HCT116 (cell line): Measurements from ENCODE around the gene MED13L. TPM values are rescaled to one million over a fixed set of nuclear protein-coding genes. Genes with fewer than 3 reads are reported as not detected.

Source experiments
- ATAC-seq: fragments of 200-7000 bp; cut with Tn5 transposase; 2 replicates; pipeline ENCODE4 v1.9.1; 2020; ENCODE audit warnings: mild to moderate bottlenecking, moderate library complexity
- BruUV-seq: library from RNA; stranded (reverse); fragments of 400-500 nt; replicated peaks from 2 replicates; lab custom pipeline; 2021; lab: Mats Ljungman, UMichigan
- CTCF ChIA-PET: fragments of 300-600 bp; sonication (Branson Sonifier 250); formaldehyde crosslinking; loops from one replicate; lab custom pipeline; 2021; ENCODE audit warnings: antibody characterized with exemption; lab: Charles Lee
- POLR2A ChIA-PET: fragments of 300-600, 350-600 bp; sonication (Branson Sonifier 250); formaldehyde crosslinking; loops from one replicate; lab custom pipeline; 2021; ENCODE audit warnings: antibody characterized with exemption; lab: Charles Lee
- RAD21 ChIA-PET, 2 experiments: fragments of 300-600 bp; sonication (Branson Sonifier 250); formaldehyde crosslinking; loops; one replicate each; lab custom pipeline; 2023; ENCODE audit warnings: low total read pairs in 2 of 2; ENCODE audit not compliant: uncharacterized antibody in 2 of 2, unreplicated experiment in 2 of 2, low non-redundant PET in 1 of 2; lab: Charles Lee
- DNase-seq: peaks from one replicate; pipeline ENCODE4 v3.0.0-alpha.2; 2010; ENCODE audit warnings: low read depth, low spot score
- H2AFZ ChIP-seq: fragments of 200-600 bp; shearing (Covaris generic), sonication (generic); 2 replicates; pipeline ENCODE4 v1.6.1; 2017; ENCODE audit warnings: low read depth, mixed run types, mixed read lengths, antibody characterized with exemption, low read length; ENCODE audit not compliant: poor library complexity, severe bottlenecking
- H3K27ac ChIP-seq: 2 replicates; pipeline ENCODE4 v1.5.1; 2012; ENCODE audit warnings: low read depth, low read length
- H3K27me3 ChIP-seq: fragments of 200-600 bp; sonication (generic); 2 replicates; pipeline ENCODE4 v1.6.1; 2016; ENCODE audit warnings: mixed run types, low read length, mixed read lengths; ENCODE audit not compliant: insufficient read depth
- H3K36me3 ChIP-seq, 2 experiments: fragments of 200-500 bp in 1 of 2; fragments of 200-600 bp in 1 of 2; sonication (Bioruptor generic) in 1 of 2; sonication (generic) in 1 of 2; 2 replicates each; pipeline versions ENCODE4 v1.5.1 to v1.6.1; 2014 to 2016; ENCODE audit warnings: low read length in 2 of 2, inconsistent platforms in 1 of 2, mixed read lengths in 1 of 2, mixed run types in 1 of 2; ENCODE audit not compliant: insufficient read depth in 2 of 2, control insufficient read depth in 1 of 2
- H3K4me1 ChIP-seq, 2 experiments: fragments of 200-600 bp in 1 of 2; sonication (generic) in 1 of 2; 2 replicates each; pipeline versions ENCODE4 v1.5.1 to v1.6.1; 2012 to 2017; ENCODE audit warnings: low read length in 2 of 2, inconsistent platforms in 1 of 2, mild to moderate bottlenecking in 1 of 2, mixed read lengths in 1 of 2, mixed run types in 1 of 2, moderate library complexity in 1 of 2; ENCODE audit not compliant: insufficient read depth in 2 of 2, control insufficient read depth in 1 of 2
- H3K4me2 ChIP-seq: fragments of 200-600 bp; sonication (generic); 2 replicates; pipeline ENCODE4 v1.6.1; 2017; ENCODE audit warnings: mixed run types, low read length, mixed read lengths
- H3K4me3 ChIP-seq, 2 experiments: fragments of 200-600 bp in 1 of 2; sonication (generic) in 1 of 2; replicated peaks in 1 of 2; 2 replicates each; pipeline ENCODE4 v1.5.1; 2011 to 2016; ENCODE audit warnings: low read length in 2 of 2, control low read depth in 1 of 2, low read depth in 1 of 2, mild to moderate bottlenecking in 1 of 2, mixed read lengths in 1 of 2, mixed run types in 1 of 2
- H3K79me2 ChIP-seq: fragments of 200-600 bp; sonication (generic); 2 replicates; pipeline ENCODE4 v1.6.1; 2017; ENCODE audit warnings: mild to moderate bottlenecking, mixed run types, low read length, moderate library complexity, mixed read lengths; ENCODE audit not compliant: insufficient read depth
- H3K9ac ChIP-seq: fragments of 200-600 bp; sonication (generic); 2 replicates; pipeline ENCODE4 v1.6.1; 2016; ENCODE audit warnings: low read length, mixed read lengths
- H3K9me2 ChIP-seq: fragments of 200-600 bp; sonication (generic), shearing (Covaris generic); 2 replicates; pipeline ENCODE4 v1.6.1; 2017; ENCODE audit warnings: mixed run types, mild to moderate bottlenecking, moderate library complexity; ENCODE audit not compliant: insufficient read depth
- H3K9me3 ChIP-seq, 2 experiments: fragments of 200-500 bp in 1 of 2; fragments of 200-600 bp in 1 of 2; sonication (Bioruptor generic) in 1 of 2; sonication (generic) in 1 of 2; 2 replicates each; pipeline ENCODE4 v1.6.1; 2014 to 2017; ENCODE audit warnings: low read length in 2 of 2, mixed read lengths in 2 of 2, inconsistent platforms in 1 of 2, low read depth in 1 of 2, mild to moderate bottlenecking in 1 of 2, mixed run types in 1 of 2, moderate library complexity in 1 of 2; ENCODE audit not compliant: control insufficient read depth in 1 of 2, insufficient read depth in 1 of 2
- H4K20me1 ChIP-seq: fragments of 200-600 bp; sonication (generic), shearing (Covaris generic); 2 replicates; pipeline ENCODE4 v1.6.1; 2017; ENCODE audit warnings: mixed run types, mild to moderate bottlenecking, moderate library complexity; ENCODE audit not compliant: insufficient read depth
- CBX3 ChIP-seq: IDR thresholded peaks from 2 replicates; pipeline ENCODE4 v1.6.1; 2012; ENCODE audit warnings: low read depth
- ELF1 ChIP-seq: IDR thresholded peaks from 2 replicates; pipeline ENCODE4 v1.6.1; 2012; ENCODE audit warnings: low read depth, borderline replicate concordance
- EZH2 ChIP-seq: fragments of 200-600 bp; sonication (generic); IDR thresholded peaks from 2 replicates; pipeline ENCODE4 v1.6.1; 2017; ENCODE audit warnings: antibody characterized with exemption, mixed run types
- EZH2phosphoT487 ChIP-seq: fragments of 200-600 bp; IDR thresholded peaks from 2 replicates; pipeline ENCODE4 v1.6.1; 2018; ENCODE audit warnings: antibody characterized with exemption, borderline replicate concordance
- POLR2A ChIP-seq: IDR thresholded peaks from 2 replicates; pipeline ENCODE4 v1.7.0; 2011; ENCODE audit warnings: borderline replicate concordance; ENCODE audit not compliant: insufficient read depth, insufficient read length; ENCODE audit errors: extremely low read depth
- POLR2AphosphoS5 ChIP-seq: IDR thresholded peaks from 2 replicates; pipeline ENCODE4 v1.6.1; 2011; ENCODE audit warnings: mild to moderate bottlenecking, low read depth, low read length, moderate library complexity
- SIN3A ChIP-seq: IDR thresholded peaks from 2 replicates; pipeline ENCODE4 v1.6.1; 2012; ENCODE audit warnings: low read depth
- TCF7L2 ChIP-seq: IDR thresholded peaks from 2 replicates; pipeline ENCODE4 v1.7.0; 2011; ENCODE audit warnings: borderline replicate concordance, inconsistent platforms; ENCODE audit not compliant: insufficient read depth, insufficient read length; ENCODE audit errors: extremely low read depth
- ZFX ChIP-seq: fragments of 450-650 bp; IDR thresholded peaks from 2 replicates; pipeline ENCODE4 v1.6.1; 2017
- ZNF274 ChIP-seq: fragments of 200-500 bp; sonication (Bioruptor generic); IDR thresholded peaks from 2 replicates; pipeline ENCODE4 v1.6.1; 2014; ENCODE audit warnings: mild to moderate bottlenecking, low read depth, low read length, inconsistent platforms
- intact Hi-C: fragments of 100-400 bp; cut with micrococcal nuclease; formaldehyde crosslinking; loops from 2 replicates; pipeline ENCODE4 v1.10.0; 2022
- total RNA-seq: library from RNA; stranded (reverse); gene quantifications from one replicate; pipeline ENCODE4 v1.2.1, GENCODE V29; 2021; ENCODE audit not compliant: unreplicated experiment
- TF ChIP-seq, protein P1 (sequence below): IDR thresholded peaks from 2 replicates; pipeline ENCODE4 v1.6.1; 2012
- TF ChIP-seq, protein P2 (sequence below): IDR thresholded peaks from 2 replicates; pipeline ENCODE4 v1.6.1; 2011; ENCODE audit warnings: mild to moderate bottlenecking, low read length, moderate library complexity; ENCODE audit not compliant: insufficient replicate concordance; ENCODE audit errors: extremely low read depth
- TF ChIP-seq, protein P3 (sequence below), 3 experiments: fragments of 200-600 bp in 1 of 3; sonication (generic) in 1 of 3; IDR thresholded peaks in 2 of 3; conservative IDR thresholded peaks in 1 of 3; 2 replicates each; pipeline ENCODE4 v1.5.1; 2012 to 2017; ENCODE audit warnings: low read depth in 2 of 3, low read length in 2 of 3, antibody characterized with exemption in 1 of 3, borderline replicate concordance in 1 of 3, control low read depth in 1 of 3, mild to moderate bottlenecking in 1 of 3, mixed read lengths in 1 of 3, mixed run types in 1 of 3, moderate library complexity in 1 of 3; ENCODE audit not compliant: insufficient read depth in 1 of 3

MED13L gene
- total RNA-seq, 1 experiment from 2014 or later = 176 TPM

DNA sequence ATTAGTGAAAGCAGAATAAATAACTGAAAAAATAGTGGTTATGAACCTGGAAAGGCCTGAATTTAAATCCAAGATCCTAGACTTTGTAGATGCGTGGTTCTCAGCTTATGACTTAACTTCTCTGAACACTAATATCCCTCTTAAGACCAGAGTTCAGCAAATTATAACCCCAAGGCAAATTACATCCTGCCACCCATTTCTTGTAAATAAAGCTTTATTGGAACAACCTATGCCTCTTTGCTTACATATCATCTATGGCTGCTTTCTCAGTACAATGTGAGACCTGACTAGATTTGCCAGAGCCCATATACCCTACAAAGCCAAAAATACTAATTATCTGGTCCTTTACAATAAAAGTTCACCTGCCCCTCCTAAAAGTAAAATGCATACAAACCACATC lies 199.1 kb downstream of the MED13L start:
- ATAC-seq (no peak), DNase-seq (no peak)
- no peak overlapping the region for H3K9ac ChIP-seq
- H3K9me2 ChIP-seq = no peaks in the 10 kb centered on the region
- no peak overlapping the region for H3K27ac ChIP-seq
- BruUV-seq = no TSS peak
- intact Hi-C loops = no loop called here
- peaks cover 97% of the 10 kb centered on the region for H3K79me2 ChIP-seq
- H3K9me3 ChIP-seq = no peaks in the 10 kb centered on the region
- H3K4me3 ChIP-seq = no peak overlapping the region
- no peaks in the 10 kb centered on the region for H3K4me1 ChIP-seq
- TF ChIP-seq, protein P1, sequence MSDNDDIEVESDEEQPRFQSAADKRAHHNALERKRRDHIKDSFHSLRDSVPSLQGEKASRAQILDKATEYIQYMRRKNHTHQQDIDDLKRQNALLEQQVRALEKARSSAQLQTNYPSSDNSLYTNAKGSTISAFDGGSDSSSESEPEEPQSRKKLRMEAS = no peak
- no peak for TF ChIP-seq EZH2phosphoT487
- TF ChIP-seq ELF1 = no peak
- TF ChIP-seq, protein P2, sequence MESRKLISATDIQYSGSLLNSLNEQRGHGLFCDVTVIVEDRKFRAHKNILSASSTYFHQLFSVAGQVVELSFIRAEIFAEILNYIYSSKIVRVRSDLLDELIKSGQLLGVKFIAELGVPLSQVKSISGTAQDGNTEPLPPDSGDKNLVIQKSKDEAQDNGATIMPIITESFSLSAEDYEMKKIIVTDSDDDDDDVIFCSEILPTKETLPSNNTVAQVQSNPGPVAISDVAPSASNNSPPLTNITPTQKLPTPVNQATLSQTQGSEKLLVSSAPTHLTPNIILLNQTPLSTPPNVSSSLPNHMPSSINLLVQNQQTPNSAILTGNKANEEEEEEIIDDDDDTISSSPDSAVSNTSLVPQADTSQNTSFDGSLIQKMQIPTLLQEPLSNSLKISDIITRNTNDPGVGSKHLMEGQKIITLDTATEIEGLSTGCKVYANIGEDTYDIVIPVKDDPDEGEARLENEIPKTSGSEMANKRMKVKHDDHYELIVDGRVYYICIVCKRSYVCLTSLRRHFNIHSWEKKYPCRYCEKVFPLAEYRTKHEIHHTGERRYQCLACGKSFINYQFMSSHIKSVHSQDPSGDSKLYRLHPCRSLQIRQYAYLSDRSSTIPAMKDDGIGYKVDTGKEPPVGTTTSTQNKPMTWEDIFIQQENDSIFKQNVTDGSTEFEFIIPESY = no peak
- TF ChIP-seq POLR2A = no peak
- no peak for TF ChIP-seq ZFX
- TF ChIP-seq TCF7L2 = no peak
- no peak for TF ChIP-seq CBX3
- TF ChIP-seq ZNF274 = no peak
- TF ChIP-seq, protein P3, sequence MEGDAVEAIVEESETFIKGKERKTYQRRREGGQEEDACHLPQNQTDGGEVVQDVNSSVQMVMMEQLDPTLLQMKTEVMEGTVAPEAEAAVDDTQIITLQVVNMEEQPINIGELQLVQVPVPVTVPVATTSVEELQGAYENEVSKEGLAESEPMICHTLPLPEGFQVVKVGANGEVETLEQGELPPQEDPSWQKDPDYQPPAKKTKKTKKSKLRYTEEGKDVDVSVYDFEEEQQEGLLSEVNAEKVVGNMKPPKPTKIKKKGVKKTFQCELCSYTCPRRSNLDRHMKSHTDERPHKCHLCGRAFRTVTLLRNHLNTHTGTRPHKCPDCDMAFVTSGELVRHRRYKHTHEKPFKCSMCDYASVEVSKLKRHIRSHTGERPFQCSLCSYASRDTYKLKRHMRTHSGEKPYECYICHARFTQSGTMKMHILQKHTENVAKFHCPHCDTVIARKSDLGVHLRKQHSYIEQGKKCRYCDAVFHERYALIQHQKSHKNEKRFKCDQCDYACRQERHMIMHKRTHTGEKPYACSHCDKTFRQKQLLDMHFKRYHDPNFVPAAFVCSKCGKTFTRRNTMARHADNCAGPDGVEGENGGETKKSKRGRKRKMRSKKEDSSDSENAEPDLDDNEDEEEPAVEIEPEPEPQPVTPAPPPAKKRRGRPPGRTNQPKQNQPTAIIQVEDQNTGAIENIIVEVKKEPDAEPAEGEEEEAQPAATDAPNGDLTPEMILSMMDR (IDR thresholded peaks at IDR 0.05 in 2 of 3, conservative IDR thresholded peaks at IDR 0.05 in 1 of 3; ENCODE audit: borderline replicate concordance in 1 of 3, insufficient read depth in 1 of 3, low read depth in 2 of 3, low read length in 2 of 3) = no peak
- TF ChIP-seq POLR2AphosphoS5 = no peak
- TF ChIP-seq EZH2 = no peak
- no peak for TF ChIP-seq SIN3A
- POLR2A ChIA-PET = no interaction called here
- CTCF ChIA-PET = no interaction called here
- H3K4me2 ChIP-seq = no peak overlapping the region
- H3K36me3 ChIP-seq = no peaks in the 10 kb centered on the region
- RAD21 ChIA-PET = no interaction called here
- H3K27me3 ChIP-seq = no peaks in the 10 kb centered on the region
- H4K20me1 ChIP-seq = peaks cover 5% of the 10 kb centered on the region; the same call in 1 of the 2 replicates
- no peak overlapping the region for H2AFZ ChIP-seq
